ENCODE results near the gene INSYN2B. TPM values are rescaled to one million over a fixed set of nuclear protein-coding genes. Genes with fewer than 3 reads are reported as not detected.

Gene INSYN2B
- total RNA-seq, 1 donor from 2014 or later: 0.12 TPM

DNA sequence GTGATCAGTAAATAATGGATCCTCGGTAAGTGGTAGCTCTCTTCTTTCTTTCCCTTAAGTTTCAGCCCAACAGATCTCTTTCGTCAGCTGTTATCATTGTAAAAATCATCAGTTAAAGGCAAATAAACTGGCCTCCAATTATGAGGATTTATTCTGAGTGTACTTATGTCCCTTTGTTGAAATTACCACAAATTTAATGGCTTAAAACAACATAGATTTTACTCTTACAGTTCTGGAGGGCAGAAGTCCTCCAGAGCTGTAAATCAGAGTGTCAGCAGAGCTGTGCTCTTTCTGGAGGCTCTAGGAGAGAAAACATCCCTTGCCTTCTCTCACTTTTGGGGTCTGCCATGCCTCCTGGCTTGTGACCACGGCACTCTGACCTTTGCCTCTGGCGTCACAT lies 104.6 kb downstream of the INSYN2B start:
- Mint-ChIP-seq H3K4me1 (ENCODE audit: low read depth) (no peaks in the 10 kb centered on the region), H3K27me3 (peaks cover 40% of the 10 kb centered on the region), H3K4me3 (ENCODE audit: low read depth) (no peak overlapping the region), H3K27ac (no peak overlapping the region), H3K9me3 (ENCODE audit: low read depth) (no peaks in the 10 kb centered on the region), H3K36me3 (ENCODE audit: insufficient read depth) (no peaks in the 10 kb centered on the region)
- DNase-seq (ENCODE audit: low spot score, unreplicated experiment): no peak
- TF ChIP-seq, protein P1, sequence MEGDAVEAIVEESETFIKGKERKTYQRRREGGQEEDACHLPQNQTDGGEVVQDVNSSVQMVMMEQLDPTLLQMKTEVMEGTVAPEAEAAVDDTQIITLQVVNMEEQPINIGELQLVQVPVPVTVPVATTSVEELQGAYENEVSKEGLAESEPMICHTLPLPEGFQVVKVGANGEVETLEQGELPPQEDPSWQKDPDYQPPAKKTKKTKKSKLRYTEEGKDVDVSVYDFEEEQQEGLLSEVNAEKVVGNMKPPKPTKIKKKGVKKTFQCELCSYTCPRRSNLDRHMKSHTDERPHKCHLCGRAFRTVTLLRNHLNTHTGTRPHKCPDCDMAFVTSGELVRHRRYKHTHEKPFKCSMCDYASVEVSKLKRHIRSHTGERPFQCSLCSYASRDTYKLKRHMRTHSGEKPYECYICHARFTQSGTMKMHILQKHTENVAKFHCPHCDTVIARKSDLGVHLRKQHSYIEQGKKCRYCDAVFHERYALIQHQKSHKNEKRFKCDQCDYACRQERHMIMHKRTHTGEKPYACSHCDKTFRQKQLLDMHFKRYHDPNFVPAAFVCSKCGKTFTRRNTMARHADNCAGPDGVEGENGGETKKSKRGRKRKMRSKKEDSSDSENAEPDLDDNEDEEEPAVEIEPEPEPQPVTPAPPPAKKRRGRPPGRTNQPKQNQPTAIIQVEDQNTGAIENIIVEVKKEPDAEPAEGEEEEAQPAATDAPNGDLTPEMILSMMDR (IDR thresholded peaks at IDR 0.05; ENCODE audit: unreplicated experiment): no peak

- no peak overlapping the region for H3K4me3 Mint-ChIP-seq (ENCODE audit: low read depth)
- H3K9me3 Mint-ChIP-seq (ENCODE audit: low read depth): no peaks in the 10 kb centered on the region
- H3K4me1 Mint-ChIP-seq (ENCODE audit: low read depth): no peaks in the 10 kb centered on the region
- no peak overlapping the region for H3K27ac Mint-ChIP-seq
- DNase-seq (ENCODE audit: low spot score, unreplicated experiment): no peak
- H3K36me3 Mint-ChIP-seq (ENCODE audit: insufficient read depth): no peaks in the 10 kb centered on the region
- TF ChIP-seq, protein P1 (IDR thresholded peaks at IDR 0.05; ENCODE audit: unreplicated experiment): no peak
- peaks cover 40% of the 10 kb centered on the region for H3K27me3 Mint-ChIP-seq
Observed at GRCh38 chr5:169875091-169875728, 105.1 kb downstream of the INSYN2B start.

GRCh38 chr5:169874621-169875020 lies 105.7 kb downstream of the INSYN2B start:
- H3K4me3 Mint-ChIP-seq (ENCODE audit: low read depth): no peak overlapping the region
- no peaks in the 10 kb centered on the region for H3K36me3 Mint-ChIP-seq (ENCODE audit: insufficient read depth)
- no peaks in the 10 kb centered on the region for H3K4me1 Mint-ChIP-seq (ENCODE audit: low read depth)
- no peaks in the 10 kb centered on the region for H3K9me3 Mint-ChIP-seq (ENCODE audit: low read depth)
- no peak overlapping the region for H3K27ac Mint-ChIP-seq
- H3K27me3 Mint-ChIP-seq: peaks cover 44% of the 10 kb centered on the region
- DNase-seq (ENCODE audit: low spot score, unreplicated experiment): no peak
- TF ChIP-seq, protein P1 (IDR thresholded peaks at IDR 0.05; ENCODE audit: unreplicated experiment): no peak

- Mint-ChIP-seq H3K27me3 (peaks cover 46% of the 10 kb centered on the region), H3K27ac (no peak overlapping the region), H3K4me3 (ENCODE audit: low read depth) (no peak overlapping the region), H3K36me3 (ENCODE audit: insufficient read depth) (no peaks in the 10 kb centered on the region), H3K4me1 (ENCODE audit: low read depth) (no peaks in the 10 kb centered on the region), H3K9me3 (ENCODE audit: low read depth) (no peaks in the 10 kb centered on the region)
- DNase-seq (ENCODE audit: low spot score, unreplicated experiment): no peak
- TF ChIP-seq, protein P1 (IDR thresholded peaks at IDR 0.05; ENCODE audit: unreplicated experiment): no peak
Observed at GRCh38 chr5:169873642-169874041, 106.7 kb downstream of the INSYN2B start.

DNA sequence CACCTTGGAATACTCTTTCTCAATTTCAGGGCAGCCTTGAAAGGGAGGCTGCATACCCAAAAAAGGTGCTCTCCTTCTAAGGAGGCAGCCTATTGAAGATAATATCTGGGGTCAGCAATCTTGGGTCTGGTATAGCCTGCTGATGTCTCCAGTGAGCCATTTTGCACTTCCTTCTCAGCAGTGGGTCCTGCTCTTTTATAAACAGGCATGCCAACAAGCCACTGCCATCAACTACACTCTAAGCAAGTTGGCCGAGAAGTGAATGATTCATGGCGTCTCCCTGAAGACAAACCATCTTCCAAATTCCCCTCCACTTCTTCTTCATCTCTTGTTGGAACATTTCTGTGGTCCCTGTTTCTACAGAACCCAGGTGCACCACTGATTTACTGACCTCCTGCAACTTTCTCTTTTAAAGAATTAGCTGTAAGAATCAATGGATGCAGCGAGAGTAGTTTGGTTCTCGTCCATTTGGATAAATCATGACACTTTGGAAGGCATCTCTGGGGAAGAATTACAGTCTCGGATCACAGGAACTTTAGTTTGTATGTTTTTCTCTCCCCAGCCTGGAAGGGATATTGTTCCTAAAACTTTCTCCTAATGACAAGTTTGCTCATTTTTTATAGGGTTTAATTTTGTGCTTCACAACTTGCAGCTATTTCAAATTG lies 108.3 kb downstream of the INSYN2B start:
- Mint-ChIP-seq H3K4me1 (ENCODE audit: low read depth) (no peaks in the 10 kb centered on the region), H3K27me3 (peaks cover 39% of the 10 kb centered on the region), H3K36me3 (ENCODE audit: insufficient read depth) (no peaks in the 10 kb centered on the region), H3K9me3 (ENCODE audit: low read depth) (no peaks in the 10 kb centered on the region), H3K4me3 (ENCODE audit: low read depth) (no peak overlapping the region), H3K27ac (no peak overlapping the region)
- no peak for DNase-seq (ENCODE audit: low spot score, unreplicated experiment)
- TF ChIP-seq, protein P1 (IDR thresholded peaks at IDR 0.05; ENCODE audit: unreplicated experiment): no peak

Data from progenitor cell of endocrine pancreas (in vitro differentiated cells).